PFSK-1 (cell line): ENCODE results near the gene ALDH1A3.

ENCODE experiments used
- FOXP2 ChIP-seq: optimal IDR thresholded peaks from 2 replicates; pipeline ENCODE3; 2011; ENCODE audit warnings: borderline replicate concordance, control low read depth, inconsistent platforms; ENCODE audit not compliant: insufficient read depth; ENCODE audit errors: extremely low read length, extremely low read depth
- POLR2AphosphoS5 ChIP-seq: IDR thresholded peaks from 2 replicates; pipeline ENCODE4 v1.6.1; 2012; ENCODE audit warnings: low read depth, mild to moderate bottlenecking, control low read depth, low read length, moderate library complexity
- REST ChIP-seq, 2 experiments: IDR thresholded peaks; 2 replicates each; pipeline versions ENCODE4 v1.6.1 to v1.8.0; 2011 to 2012; ENCODE audit warnings: low read depth in 2 of 2, low read length in 2 of 2, control low read depth in 1 of 2, inconsistent platforms in 1 of 2, mild to moderate bottlenecking in 1 of 2, moderate library complexity in 1 of 2; ENCODE audit not compliant: insufficient read depth in 1 of 2
- SIN3A ChIP-seq: IDR thresholded peaks from 2 replicates; pipeline ENCODE4 v1.6.1; 2012; ENCODE audit warnings: mild to moderate bottlenecking, low read length, moderate library complexity, borderline replicate concordance; ENCODE audit not compliant: insufficient read depth
- TAF1 ChIP-seq: IDR thresholded peaks from 2 replicates; pipeline ENCODE4 v1.6.1; 2012; ENCODE audit warnings: low read length, control low read depth, borderline replicate concordance; ENCODE audit not compliant: insufficient read depth

ALDH1A3 gene

GRCh38 chr15:100869151-100869999 lies 10.3 kb upstream of the ALDH1A3 start:
- TF ChIP-seq FOXP2 (no peak), POLR2AphosphoS5 (no peak), SIN3A (no peak), TAF1 (no peak), REST (IDR thresholded peaks at IDR 0.05; ENCODE audit: insufficient read depth in 1 of 2, low read depth in 2 of 2, low read length in 2 of 2) (no peak)

- no peak for TF ChIP-seq TAF1
- no peak for TF ChIP-seq REST (IDR thresholded peaks at IDR 0.05; ENCODE audit: insufficient read depth in 1 of 2, low read depth in 2 of 2, low read length in 2 of 2)
- no peak for TF ChIP-seq POLR2AphosphoS5
- TF ChIP-seq SIN3A: no peak
- TF ChIP-seq FOXP2: no peak
Observed at GRCh38 chr15:100873029-100873677, 6.5 kb upstream of the ALDH1A3 start.

DNA sequence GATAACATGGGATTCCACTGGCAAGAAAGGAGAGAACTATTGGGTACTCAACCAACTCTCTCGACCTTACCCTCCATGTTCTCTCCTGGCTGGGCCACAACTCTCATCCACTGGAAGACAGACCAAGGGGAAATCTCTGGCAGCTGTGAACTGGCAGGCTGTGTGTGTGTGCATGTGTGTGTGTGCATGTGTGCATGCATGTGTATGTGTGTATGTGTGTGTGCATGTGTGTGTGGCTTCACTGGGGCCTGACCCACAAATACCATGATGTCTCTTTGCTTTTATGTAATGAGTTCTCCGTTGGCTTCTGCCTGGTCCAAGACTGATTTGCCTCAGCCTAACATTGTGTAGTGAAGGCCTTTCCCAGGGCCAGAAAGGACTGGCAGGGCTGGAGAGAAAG lies 4.1 kb upstream of the ALDH1A3 start:
- TF ChIP-seq POLR2AphosphoS5 (no peak), TAF1 (no peak), FOXP2 (no peak), REST (IDR thresholded peaks at IDR 0.05; ENCODE audit: insufficient read depth in 1 of 2, low read depth in 2 of 2, low read length in 2 of 2) (no peak), SIN3A (no peak)

- no peak for TF ChIP-seq SIN3A
- TF ChIP-seq REST (IDR thresholded peaks at IDR 0.05; ENCODE audit: insufficient read depth in 1 of 2, low read depth in 2 of 2, low read length in 2 of 2): no peak
- no peak for TF ChIP-seq FOXP2
- no peak for TF ChIP-seq POLR2AphosphoS5
- no peak for TF ChIP-seq TAF1
Observed at GRCh38 chr15:100875976-100876375, 3.7 kb upstream of the ALDH1A3 start.
